ENCODE measurements around the gene DBN1. TPM values are rescaled to one million over a fixed set of nuclear protein-coding genes. Genes with fewer than 3 reads are reported as not detected.

Gene DBN1
- total and polyA plus RNA-seq, 2 of the 8 experiments (the other 6 are each of a cell fraction or from before 2014, with no cell fraction given): 168 to 333 TPM

- Histone ChIP-seq H2AFZ (ENCODE audit: low read length) (no peak overlapping the region), H3K56ac (replicated peaks; ENCODE audit: insufficient read length, low read depth, low read length) (no peak overlapping the region), H3K14ac (ENCODE audit: insufficient read length) (no peak overlapping the region), H2BK120ac (replicated peaks; ENCODE audit: low read depth, low read length) (no peak overlapping the region), H3K18ac (ENCODE audit: extremely low read depth, low read length) (no peak overlapping the region; the same call in 1 of the 2 replicates), H3K79me1 (ENCODE audit: low read depth, low read length) (no peaks in the 10 kb centered on the region; the same call in none of the 2 replicates), H2BK12ac (ENCODE audit: low read depth, low read length) (no peak overlapping the region), H3K4me2 (ENCODE audit: insufficient read depth in 1 of 2, low read depth in 2 of 2, low read length in 2 of 2) (no peak overlapping the region), H3K4ac (replicated peaks; ENCODE audit: insufficient read length, low read depth, low read length) (no peak overlapping the region), H4K8ac (ENCODE audit: extremely low read depth, insufficient read depth, low read length) (no peak overlapping the region), H3K79me2 (ENCODE audit: control insufficient read depth in 1 of 2, insufficient read depth in 2 of 2, low read length in 2 of 2) (no peaks in the 10 kb centered on the region), H3K27ac (ENCODE audit: low read depth, low read length) (no peak overlapping the region), H3K36me3 (ENCODE audit: control insufficient read depth in 2 of 4, insufficient read depth in 4 of 4, low read length in 3 of 4) (no peaks in the 10 kb centered on the region), H3K27me3 (replicated peaks in 1 of 4; ENCODE audit: control insufficient read depth in 3 of 4, extremely low read depth in 1 of 4, insufficient read depth in 3 of 4, low read length in 3 of 4) (peaks cover 0 to 15% (median 10%) of the 10 kb centered on the region in 4 experiments; a peak in 4 of 7 replicates), H4K5ac (ENCODE audit: insufficient read length, low read depth, low read length) (no peak overlapping the region), H2BK15ac (ENCODE audit: low read length) (no peak overlapping the region), H3K23me2 (ENCODE audit: low read depth, low read length) (peaks cover 23% of the 10 kb centered on the region), H3K4me1 (replicated peaks in 1 of 4; ENCODE audit: control insufficient read depth in 3 of 4, insufficient read depth in 4 of 4, low read length in 3 of 4) (peaks cover 0 to 29% (median 17%) of the 10 kb centered on the region in 4 experiments; a peak in 6 of 7 replicates), H2BK20ac (ENCODE audit: low read length) (no peak overlapping the region), H3K23ac (ENCODE audit: insufficient read length) (no peak overlapping the region), H2AK5ac (ENCODE audit: low read depth, low read length) (no peak overlapping the region), H3K9me3 (ENCODE audit: insufficient read depth in 2 of 2, low read depth in 1 of 2, low read length in 1 of 2) (no peaks in the 10 kb centered on the region), H4K91ac (replicated peaks; ENCODE audit: insufficient read length, low read length) (no peak overlapping the region), H2BK5ac (ENCODE audit: low read depth, low read length) (no peak overlapping the region), H3K4me3 (ENCODE audit: extremely low read depth in 1 of 4, insufficient read depth in 2 of 4, low read depth in 3 of 4, low read length in 4 of 4) (no peak overlapping the region), H3K9ac (replicated peaks in 1 of 4; ENCODE audit: extremely low read depth in 1 of 4, low read depth in 3 of 4, low read length in 3 of 4) (no peak overlapping the region), H4K20me1 (replicated peaks in 1 of 2; ENCODE audit: control insufficient read depth in 1 of 2, insufficient read depth in 2 of 2, low read length in 2 of 2) (peaks cover 1 to 3% of the 10 kb centered on the region in 2 experiments)
- TF ChIP-seq SAP30 (IDR thresholded peaks at IDR 0.05; ENCODE audit: insufficient read depth, insufficient replicate concordance, low read length) (no peak), TCF12 (IDR thresholded peaks at IDR 0.05; ENCODE audit: low read depth, low read length) (no peak), RBBP5 (IDR thresholded peaks at IDR 0.05; ENCODE audit: borderline replicate concordance, low read depth, low read length) (no peak), TAF1 (IDR thresholded peaks at IDR 0.05; ENCODE audit: low read depth, low read length) (no peak), JUN (IDR thresholded peaks at IDR 0.05; ENCODE audit: low read depth, low read length) (no peak), EGR1 (IDR thresholded peaks at IDR 0.05; ENCODE audit: borderline replicate concordance, low read depth, low read length) (no peak), TEAD4 (IDR thresholded peaks at IDR 0.05; ENCODE audit: low read depth, low read length) (no peak), SUZ12 (IDR thresholded peaks at IDR 0.05; ENCODE audit: low read length) (no peak), RXRA (IDR thresholded peaks at IDR 0.05; ENCODE audit: insufficient read depth, low read depth, low read length) (no peak), RFX5 (IDR thresholded peaks at IDR 0.05; ENCODE audit: borderline replicate concordance, low read depth, low read length) (no peak), CBX5 (IDR thresholded peaks at IDR 0.05; ENCODE audit: low read depth, low read length) (no peak)
- ChIA-PET CTCF (ENCODE audit: partially characterized antibody) (interaction anchor here (0.5 to 23.6 kb wide), 9 partner anchors 10 to 143 kb away, joined by 4 to 430 read pairs (median 60); partner anchors contain the start of genes F12, PFN3, PRR7 and SLC34A1), POLR2A (ENCODE audit: partially characterized antibody) (interaction anchor here (1.0 to 67.5 kb wide), 11 partner anchors 18 to 319 kb away, joined by 4 to 3349 read pairs (median 17); partner anchors contain the start of genes DBN1, DOK3, GRK6 and PDLIM7)
- no peak for DNase-seq (ENCODE audit: low read depth in 1 of 2, low spot score in 2 of 2)
- no peak for FAIRE-seq
- 88% methylated on average over 10 of the region's 10 CpGs; no CpG with 5 or more reads in 1 of the 2 experiments for WGBS, 2 experiments (ENCODE audit: extremely low coverage in 1 of 2, insufficient coverage in 1 of 2, insufficient read length in 1 of 2, insufficient replicate concordance in 2 of 2, low coverage in 1 of 2, low lambda C conversion rate in 2 of 2, missing lambda C conversion rate in 1 of 2)
Measured at GRCh38 chr5:177450667-177451424, 22.6 kb downstream of the DBN1 start.
